Astrocyte of the cerebellum (primary cell): ENCODE data around the gene IVL.
A peak's percentile ranks its signal among the peaks of the same experiment; 100 is the strongest.

ENCODE experiments used
- DNase-seq: peaks from one replicate; pipeline ENCODE4 v3.0.0-alpha.2; 2011; ENCODE audit warnings: low read depth
- H3K4me3 ChIP-seq: 2 replicates; pipeline ENCODE4 v1.5.1; 2011; ENCODE audit warnings: mild to moderate bottlenecking, low read depth, low read length, moderate library complexity
- CTCF ChIP-seq: IDR thresholded peaks from 2 replicates; pipeline ENCODE4 v1.5.1; 2012; ENCODE audit warnings: low read length, low read depth, moderate library complexity, mild to moderate bottlenecking; ENCODE audit errors: missing control alignments
- in situ Hi-C: cut with HindIII; loops from 2 replicates; pipeline ENCODE4 v1.10.0; 2017; ENCODE audit warnings: low sequenced_read_pairs

The IVL gene

GRCh38 chr1:152879559-152880198 is 28.7 kb upstream of the IVL start:
- in situ Hi-C loops = no loop called here
- no peak overlapping the region for H3K4me3 ChIP-seq
- no peak for DNase-seq
- no peak for TF ChIP-seq CTCF

GRCh38 chr1:152880316-152880715 is 28.0 kb upstream of the IVL start:
- in situ Hi-C loops = no loop called here
- H3K4me3 ChIP-seq = no peak overlapping the region
- no peak for DNase-seq
- TF ChIP-seq CTCF = no peak

- no peak overlapping the region for H3K4me3 ChIP-seq
- no peak for DNase-seq
- in situ Hi-C loops = no loop called here
- no peak for TF ChIP-seq CTCF
Measured at GRCh38 chr1:152880907-152881306, 27.4 kb upstream of the IVL start.

- in situ Hi-C loops = no loop called here
- H3K4me3 ChIP-seq = no peak overlapping the region
- TF ChIP-seq CTCF = no peak
- DNase-seq = no peak
Measured at GRCh38 chr1:152884085-152884484, 24.3 kb upstream of the IVL start.

GRCh38 chr1:152884506-152884905 is 23.8 kb upstream of the IVL start:
- DNase-seq = no peak
- TF ChIP-seq CTCF = no peak
- in situ Hi-C loops = no loop called here
- H3K4me3 ChIP-seq = no peak overlapping the region

GRCh38 chr1:152884966-152885624 is 23.3 kb upstream of the IVL start:
- peak; percentile 62 for DNase-seq
- TF ChIP-seq CTCF = no peak
- in situ Hi-C loops = no loop called here
- no peak overlapping the region for H3K4me3 ChIP-seq
